ENCODE data around the gene OGFOD1. TPM values are rescaled to one million over a fixed set of nuclear protein-coding genes. Genes with fewer than 3 reads are reported as not detected.
A peak's percentile ranks its signal among the peaks of the same experiment; 100 is the strongest.

OGFOD1 gene
- total and polyA plus RNA-seq, 9 of the 15 experiments (the other 6 are each of a cell fraction or from before 2014, with no cell fraction given) = 60.4 to 134 (median 85.8) TPM

DNA sequence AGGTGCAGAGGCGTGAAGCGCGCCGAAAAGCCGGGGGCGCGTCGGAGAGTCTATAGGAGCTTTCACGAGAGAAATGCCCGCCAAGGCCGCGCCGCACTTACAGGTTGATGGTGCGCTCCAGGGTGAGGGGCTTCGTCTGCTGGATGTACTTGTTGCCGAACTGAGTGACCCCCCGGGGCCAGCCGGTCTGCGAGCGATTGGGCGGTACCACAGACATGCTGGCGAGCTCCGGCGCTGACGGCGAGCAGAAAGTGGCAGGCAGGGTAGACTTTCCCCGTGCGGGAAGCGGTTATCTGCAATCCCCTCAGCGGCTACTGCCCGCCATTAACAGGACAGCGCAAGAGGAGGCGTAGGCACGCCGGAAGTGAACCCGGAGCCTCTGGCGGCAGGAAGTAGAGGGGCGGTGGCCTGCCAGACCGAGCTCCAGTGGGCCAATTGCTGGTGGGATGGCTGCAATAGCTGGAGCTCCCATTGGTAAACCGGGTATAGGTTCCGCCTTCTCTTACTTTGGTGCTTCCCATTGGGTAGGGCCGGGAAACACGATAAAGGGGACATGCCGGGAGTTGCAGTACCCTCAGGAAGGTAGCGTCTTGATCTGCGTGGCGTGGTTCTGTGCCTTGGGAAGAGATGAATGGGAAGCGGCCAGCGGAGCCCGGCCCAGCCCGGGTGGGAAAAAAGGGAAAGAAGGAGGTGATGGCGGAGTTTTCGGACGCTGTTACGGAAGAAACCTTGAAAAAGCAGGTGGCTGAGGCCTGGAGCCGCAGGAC lies at the start of gene OGFOD1, which contains the start of gene NUDT21 (continued):
- no peak for TF ChIP-seq ZNF280B (CRISPR knock-in tag; IDR thresholded peaks at IDR 0.05)
- TF ChIP-seq KAT8 (IDR thresholded peaks at IDR 0.05; ENCODE audit: low read depth) = no peak
- no peak for TF ChIP-seq TFAM (CRISPR knock-in tag; conservative IDR thresholded peaks at IDR 0.05)
- TF ChIP-seq, protein P1, sequence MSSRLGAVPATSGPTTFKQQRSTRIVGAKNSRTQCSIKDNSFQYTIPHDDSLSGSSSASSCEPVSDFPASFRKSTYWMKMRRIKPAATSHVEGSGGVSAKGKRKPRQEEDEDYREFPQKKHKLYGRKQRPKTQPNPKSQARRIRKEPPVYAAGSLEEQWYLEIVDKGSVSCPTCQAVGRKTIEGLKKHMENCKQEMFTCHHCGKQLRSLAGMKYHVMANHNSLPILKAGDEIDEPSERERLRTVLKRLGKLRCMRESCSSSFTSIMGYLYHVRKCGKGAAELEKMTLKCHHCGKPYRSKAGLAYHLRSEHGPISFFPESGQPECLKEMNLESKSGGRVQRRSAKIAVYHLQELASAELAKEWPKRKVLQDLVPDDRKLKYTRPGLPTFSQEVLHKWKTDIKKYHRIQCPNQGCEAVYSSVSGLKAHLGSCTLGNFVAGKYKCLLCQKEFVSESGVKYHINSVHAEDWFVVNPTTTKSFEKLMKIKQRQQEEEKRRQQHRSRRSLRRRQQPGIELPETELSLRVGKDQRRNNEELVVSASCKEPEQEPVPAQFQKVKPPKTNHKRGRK (tag; IDR thresholded peaks at IDR 0.05) = no peak
- no peak for TF ChIP-seq ZNF79 (CRISPR knock-in tag; IDR thresholded peaks at IDR 0.05; ENCODE audit: low read depth)
- peak; percentile 19; the same call in 1 of the 2 replicates for TF ChIP-seq ETS1 (conservative IDR thresholded peaks at IDR 0.05; ENCODE audit: control insufficient read depth, low read depth, low read length)
- no peak for TF ChIP-seq STAT5B (CRISPR knock-in tag; IDR thresholded peaks at IDR 0.05)
- no peak for TF ChIP-seq ZNF311 (CRISPR knock-in tag; IDR thresholded peaks at IDR 0.05)
- TF ChIP-seq ELF1 (tag; IDR thresholded peaks at IDR 0.05) = no peak; the same call in 1 of the 2 replicates
- TF ChIP-seq HMGN3 (IDR thresholded peaks at IDR 0.05; ENCODE audit: borderline replicate concordance, extremely low read depth, insufficient read length, low read depth, low read length) = no peak
- no peak for TF ChIP-seq ZNF12 (CRISPR knock-in tag; IDR thresholded peaks at IDR 0.05)
- TF ChIP-seq TOE1 (IDR thresholded peaks at IDR 0.05; ENCODE audit: borderline replicate concordance) = no peak
- no peak for TF ChIP-seq TOE1 (CRISPR knock-in tag; IDR thresholded peaks at IDR 0.05; ENCODE audit: borderline replicate concordance, low read depth)
- TF ChIP-seq ZNF707 (CRISPR knock-in tag; conservative IDR thresholded peaks at IDR 0.05) = no peak
- no peak for TF ChIP-seq BRCA1 (IDR thresholded peaks at IDR 0.05)
- no peak for TF ChIP-seq BRCA1 (CRISPR knock-in tag; IDR thresholded peaks at IDR 0.05)
- TF ChIP-seq SUPT5H (IDR thresholded peaks at IDR 0.05) = peak; percentile 88
- TF ChIP-seq NR0B1 (IDR thresholded peaks at IDR 0.05; ENCODE audit: partially characterized antibody) = no peak
- no peak for TF ChIP-seq TCF7L2 (IDR thresholded peaks at IDR 0.05; ENCODE audit: low read depth, low read length)
- no peak for TF ChIP-seq ZNF561 (CRISPR knock-in tag; conservative IDR thresholded peaks at IDR 0.05)
- TF ChIP-seq SOX6 (IDR thresholded peaks at IDR 0.05) = no peak
- no peak for TF ChIP-seq NFXL1 (CRISPR knock-in tag; IDR thresholded peaks at IDR 0.05)
- TF ChIP-seq ZNF586 (CRISPR knock-in tag; conservative IDR thresholded peaks at IDR 0.05) = no peak
